Measurements from ENCODE around the gene WDR4. TPM values are rescaled to one million over a fixed set of nuclear protein-coding genes. Genes with fewer than 3 reads are reported as not detected.
"Not testable (repeated sequence)": the region's sequence is repeated elsewhere in the genome, so short reads cannot be mapped to it uniquely, and the experiment has no call there.

Gene WDR4
- total RNA-seq, 4 donors from 2014 or later, result 4.1 to 20.8 (median 17.2) TPM

DNA sequence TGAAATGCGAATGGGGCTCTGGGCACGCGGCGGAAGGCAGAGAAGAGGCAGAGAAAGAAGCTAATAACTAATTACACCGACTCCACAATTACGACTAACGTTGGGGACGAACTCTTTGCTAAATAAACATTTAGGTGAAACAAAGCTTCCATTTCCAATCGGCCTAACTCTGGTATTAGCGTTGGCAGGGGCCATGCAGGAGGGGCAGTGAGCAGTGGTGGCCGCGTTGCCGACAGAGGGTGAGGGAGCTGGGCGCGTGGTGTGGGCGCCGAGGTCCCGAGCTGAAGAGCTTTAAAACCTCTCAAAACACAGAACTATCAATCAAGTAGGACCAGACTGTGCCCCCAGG is 13.2 kb upstream of the WDR4 start:
- peak overlapping the region; percentile 94 to 99 (median 98) for H3K27ac ChIP-seq
- H3K9me3 ChIP-seq, result no peaks in the 10 kb centered on the region
- WGBS, 2 donors, result 10 to 13% methylated on average over 13 to 17 of the region's 18 CpGs
- H3K36me3 ChIP-seq, result peaks cover 0 to 25% (median 6%) of the 10 kb centered on the region in 3 donors
- DNase-seq, result no peak
- TF ChIP-seq POLR2A (IDR thresholded peaks at IDR 0.05), result no peak
- TF ChIP-seq, protein P1, sequence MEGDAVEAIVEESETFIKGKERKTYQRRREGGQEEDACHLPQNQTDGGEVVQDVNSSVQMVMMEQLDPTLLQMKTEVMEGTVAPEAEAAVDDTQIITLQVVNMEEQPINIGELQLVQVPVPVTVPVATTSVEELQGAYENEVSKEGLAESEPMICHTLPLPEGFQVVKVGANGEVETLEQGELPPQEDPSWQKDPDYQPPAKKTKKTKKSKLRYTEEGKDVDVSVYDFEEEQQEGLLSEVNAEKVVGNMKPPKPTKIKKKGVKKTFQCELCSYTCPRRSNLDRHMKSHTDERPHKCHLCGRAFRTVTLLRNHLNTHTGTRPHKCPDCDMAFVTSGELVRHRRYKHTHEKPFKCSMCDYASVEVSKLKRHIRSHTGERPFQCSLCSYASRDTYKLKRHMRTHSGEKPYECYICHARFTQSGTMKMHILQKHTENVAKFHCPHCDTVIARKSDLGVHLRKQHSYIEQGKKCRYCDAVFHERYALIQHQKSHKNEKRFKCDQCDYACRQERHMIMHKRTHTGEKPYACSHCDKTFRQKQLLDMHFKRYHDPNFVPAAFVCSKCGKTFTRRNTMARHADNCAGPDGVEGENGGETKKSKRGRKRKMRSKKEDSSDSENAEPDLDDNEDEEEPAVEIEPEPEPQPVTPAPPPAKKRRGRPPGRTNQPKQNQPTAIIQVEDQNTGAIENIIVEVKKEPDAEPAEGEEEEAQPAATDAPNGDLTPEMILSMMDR (IDR thresholded peaks at IDR 0.05), result no peak
- H3K4me3 ChIP-seq, result peak overlapping the region; percentile 72 to 99 (median 92)
- peaks cover 0 to 22% (median 3%) of the 10 kb centered on the region in 3 donors for H3K4me1 ChIP-seq
- intact Hi-C loops (cut with DNase I), result no loop called here
- no peaks in the 10 kb centered on the region for H3K27me3 ChIP-seq

DNA sequence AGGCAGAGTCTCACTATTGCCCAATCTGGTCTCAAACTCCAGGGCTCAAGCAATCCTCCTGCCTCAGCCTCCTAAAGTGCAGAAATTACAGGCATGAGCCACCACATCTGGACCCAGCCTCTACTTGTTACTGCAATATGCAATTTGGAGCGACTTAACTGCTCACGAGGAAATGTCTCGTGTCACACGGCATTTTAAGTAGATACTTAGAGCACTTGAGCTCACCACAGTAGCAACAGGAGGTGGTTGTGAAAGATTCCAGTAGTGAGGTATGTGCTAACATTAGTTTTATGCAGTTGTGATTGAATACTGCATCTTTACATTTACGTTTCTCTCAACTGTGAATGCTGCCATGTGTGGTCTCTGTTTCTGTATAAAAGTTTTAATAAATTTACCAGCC is 8.0 kb upstream of the WDR4 start:
- DNase-seq, result no peak
- intact Hi-C loops (cut with DNase I), result no loop called here
- Histone ChIP-seq H3K4me3 (no peak overlapping the region), H3K4me1 (peaks cover 0 to 4% (median 1%) of the 10 kb centered on the region in 3 donors), H3K36me3 (no peaks in the 10 kb centered on the region), H3K27me3 (no peaks in the 10 kb centered on the region), H3K27ac (no peak overlapping the region), H3K9me3 (no peaks in the 10 kb centered on the region)
- WGBS, 2 donors, result 76 to 89% methylated on average over 5 of the region's 5 CpGs
- TF ChIP-seq, protein P1 (IDR thresholded peaks at IDR 0.05), result no peak
- TF ChIP-seq POLR2A (IDR thresholded peaks at IDR 0.05), result no peak

DNA sequence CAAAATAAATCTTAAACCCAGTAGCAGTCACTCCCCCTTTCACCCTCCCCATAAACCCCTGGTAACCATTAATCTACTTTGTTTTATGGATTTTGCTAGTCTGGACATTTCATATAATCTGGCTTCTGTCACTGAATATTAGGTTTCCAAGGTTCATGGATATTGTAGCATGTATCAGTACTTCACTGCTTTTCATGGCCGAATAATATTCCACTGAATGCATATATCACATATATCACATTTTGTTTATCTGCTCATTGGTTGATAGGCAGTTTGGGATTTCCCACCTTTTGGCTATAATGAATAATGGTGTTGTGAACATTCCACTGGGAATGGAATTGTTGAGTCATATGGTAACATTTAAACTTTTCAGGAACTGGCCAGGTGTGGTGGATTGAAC is 4.6 kb upstream of the WDR4 start:
- Histone ChIP-seq H3K27me3 (no peaks in the 10 kb centered on the region), H3K9me3 (no peaks in the 10 kb centered on the region), H3K27ac (no peak overlapping the region), H3K36me3 (no peaks in the 10 kb centered on the region), H3K4me3 (no peak overlapping the region), H3K4me1 (peaks cover 6 to 10% (median 7%) of the 10 kb centered on the region in 3 donors)
- 42 to 100% methylated on average over 1 of the region's 1 CpG for WGBS, 2 donors
- DNase-seq, result no peak
- intact Hi-C loops (cut with DNase I), result no loop called here
- TF ChIP-seq POLR2A (IDR thresholded peaks at IDR 0.05), result no peak
- TF ChIP-seq, protein P1 (IDR thresholded peaks at IDR 0.05), result no peak

DNA sequence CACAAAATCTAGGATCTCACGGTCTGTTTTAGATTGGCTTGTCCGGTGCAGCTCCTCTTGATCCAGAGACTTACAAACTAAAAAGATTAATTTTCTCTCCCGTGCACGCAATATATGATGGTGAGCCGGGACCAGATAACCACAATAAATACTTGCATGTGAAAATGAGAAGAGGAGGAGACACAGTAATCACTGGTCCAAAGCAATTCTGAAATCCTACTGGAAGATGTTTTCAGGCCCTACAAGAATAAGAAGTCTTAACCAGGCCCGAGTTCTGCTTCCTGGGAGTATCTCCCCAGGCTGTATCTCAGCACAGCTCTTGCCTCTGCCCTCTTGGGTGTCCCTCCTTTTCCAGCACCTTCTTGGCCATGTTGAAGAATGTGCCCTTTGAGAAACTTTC is 1.0 kb upstream of the WDR4 start:
- H3K4me3 ChIP-seq, result peak overlapping the region in 3 of 4 donors; percentile 83 to 92 (median 87)
- WGBS, 2 donors, result 85 to 89% methylated on average over 6 of the region's 6 CpGs
- peaks cover 0 to 13% (median 0%) of the 10 kb centered on the region in 3 donors for H3K36me3 ChIP-seq
- no peaks in the 10 kb centered on the region for H3K27me3 ChIP-seq
- peak overlapping the region in 1 of 4 donors; percentile 94 for H3K27ac ChIP-seq
- no peak for DNase-seq
- no peaks in the 10 kb centered on the region for H3K9me3 ChIP-seq
- TF ChIP-seq POLR2A (IDR thresholded peaks at IDR 0.05), result no peak
- TF ChIP-seq, protein P1 (IDR thresholded peaks at IDR 0.05), result no peak
- intact Hi-C loops (cut with DNase I), result no loop called here
- H3K4me1 ChIP-seq, result peaks cover 12 to 24% (median 14%) of the 10 kb centered on the region in 3 donors

DNA sequence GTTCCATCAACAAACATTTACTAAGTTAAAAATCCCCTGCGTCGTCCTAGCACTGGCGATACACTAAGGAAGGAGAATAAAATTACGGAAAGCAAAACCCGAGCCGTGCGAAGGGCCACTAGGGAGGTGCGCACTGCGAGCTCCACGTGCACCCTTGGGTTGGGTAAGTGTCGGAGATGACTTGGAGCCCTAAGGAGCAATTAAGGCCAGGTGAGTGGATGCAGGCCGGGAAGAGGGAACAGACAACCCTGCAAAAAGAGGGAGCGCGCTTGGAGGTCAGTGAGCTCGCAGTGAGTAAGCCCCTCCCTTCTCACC is 704 bp downstream of the WDR4 start:
- peaks cover 12 to 24% (median 14%) of the 10 kb centered on the region in 3 donors for H3K4me1 ChIP-seq
- 0 to 1% methylated on average over 12 to 15 of the region's 15 CpGs for WGBS, 2 donors
- no peaks in the 10 kb centered on the region for H3K9me3 ChIP-seq
- TF ChIP-seq, protein P1 (IDR thresholded peaks at IDR 0.05), result no peak
- no peak for TF ChIP-seq POLR2A (IDR thresholded peaks at IDR 0.05)
- DNase-seq, result no peak
- H3K27me3 ChIP-seq, result no peaks in the 10 kb centered on the region
- peaks cover 0 to 30% (median 0%) of the 10 kb centered on the region in 3 donors for H3K36me3 ChIP-seq
- intact Hi-C loops (cut with DNase I), result no loop called here
- H3K4me3 ChIP-seq, result peak overlapping the region; percentile 83 to 92 (median 89)
- peak overlapping the region; percentile 85 to 94 (median 89) for H3K27ac ChIP-seq

GRCh38 chr21:42875811-42876210 is 3.5 kb downstream of the WDR4 start:
- H3K9me3 ChIP-seq; intact Hi-C loops (cut with DNase I); H3K27ac ChIP-seq; H3K4me3 ChIP-seq; H3K27me3 ChIP-seq; DNase-seq: not testable (repeated sequence)
- H3K36me3 ChIP-seq, result peaks cover 0 to 58% (median 25%) of the 10 kb centered on the region in 3 donors
- WGBS, 2 donors, result 95 to 97% methylated on average over 10 of the region's 10 CpGs
- H3K4me1 ChIP-seq, result peaks cover 12 to 24% (median 14%) of the 10 kb centered on the region in 3 donors
